OCI-LY1 (cell line): ENCODE data around the gene RAMP3.

Experiments used
- CTCF ChIP-seq: fragments of 200-600 bp; sonication (generic), shearing (Covaris generic); IDR thresholded peaks from 2 replicates; pipeline ENCODE4 v1.5.1; 2017; ENCODE audit warnings: mild to moderate bottlenecking, antibody characterized with exemption, low read length, moderate library complexity, mixed read lengths
- EZH2 ChIP-seq: fragments of 200-600 bp; sonication (generic), shearing (Covaris generic); IDR thresholded peaks from 2 replicates; pipeline ENCODE4 v1.8.0; 2017; ENCODE audit warnings: borderline replicate concordance, mixed run types, mild to moderate bottlenecking, antibody characterized with exemption, low read length, moderate library complexity, mixed read lengths

- TF ChIP-seq CTCF (no peak), EZH2 (no peak)
These were observed 30.4 kb downstream of the RAMP3 start for GRCh38 chr7:45187946-45188411.
